ENCODE measurements around the gene MAP2K2.
"Not testable (repeated sequence)": the region's sequence is repeated elsewhere in the genome, so short reads cannot be mapped to it uniquely, and the experiment has no call there.

MAP2K2 gene
- total RNA-seq, result 79.3 to 125 (median 84.8) reads per million in 9 experiments

- peak within 1 kb of the TSS; percentile 84 to 93 for H3K4me3 Mint-ChIP-seq
Observed at GRCh38 chr19:4123615-4124568, at the start of gene MAP2K2. TSS of gene MAP2K2 (minus strand) at chr19:4124122. CDS start at chr19:4123875, 247 bp downstream.

GRCh38 chr19:4172861-4173473 lies 49.0 kb upstream of the MAP2K2 start:
- Mint-ChIP-seq H3K27me3 (peaks cover 27 to 37% of the 10 kb centered on the region in 2 donors), H3K27ac (no peak overlapping the region), H3K36me3 (ENCODE audit: insufficient read depth) (peaks cover 11% of the 10 kb centered on the region), H3K9me3 (no peaks in the 10 kb centered on the region), H3K4me1 (ENCODE audit: low read depth in 2 of 2) (peaks cover 1 to 5% of the 10 kb centered on the region in 2 donors), H3K4me3 (no peak overlapping the region)
- peak; percentile 85 for ATAC-seq (replicated peaks)
- DNase-seq, result peak; percentile 66 to 72 (median 68)

More at GRCh38 chr19:4123615-4124568, at the start of gene MAP2K2:
- peaks cover 27% of the 10 kb centered on the region for H3K36me3 Mint-ChIP-seq (ENCODE audit: insufficient read depth)
- H3K27ac Mint-ChIP-seq, result peak within 1 kb of the TSS; percentile 94 to 98
- H3K27me3 Mint-ChIP-seq, result no peaks in the 10 kb centered on the region
- DNase-seq (peak; percentile 95 to 96 (median 95)), ATAC-seq (replicated peaks) (peak; percentile 95)
- peaks cover 18 to 24% of the 10 kb centered on the region in 2 donors for H3K4me1 Mint-ChIP-seq (ENCODE audit: low read depth in 2 of 2)
- H3K9me3 Mint-ChIP-seq, result no peaks in the 10 kb centered on the region

- ATAC-seq (replicated peaks) (no peak), DNase-seq (no peak)
- peaks cover 9% of the 10 kb centered on the region for H3K36me3 Mint-ChIP-seq (ENCODE audit: insufficient read depth)
- H3K4me3 Mint-ChIP-seq, result no peak overlapping the region
- H3K27ac Mint-ChIP-seq, result no peak overlapping the region
- H3K9me3 Mint-ChIP-seq, result no peaks in the 10 kb centered on the region
- H3K4me1 Mint-ChIP-seq (ENCODE audit: low read depth in 2 of 2), result peaks cover 1 to 5% of the 10 kb centered on the region in 2 donors
- peaks cover 38 to 42% of the 10 kb centered on the region in 2 donors for H3K27me3 Mint-ChIP-seq
Observed at GRCh38 chr19:4171676-4172075, 47.8 kb upstream of the MAP2K2 start.

GRCh38 chr19:4164262-4164661 lies 40.3 kb upstream of the MAP2K2 start:
- ATAC-seq (replicated peaks) (no peak), DNase-seq (no peak)
- Mint-ChIP-seq H3K27me3 (peaks cover 14 to 19% of the 10 kb centered on the region in 2 donors), H3K9me3 (no peaks in the 10 kb centered on the region), H3K4me3 (no peak overlapping the region), H3K36me3 (ENCODE audit: insufficient read depth) (peaks cover 3% of the 10 kb centered on the region), H3K27ac (no peak overlapping the region), H3K4me1 (ENCODE audit: low read depth in 2 of 2) (no peaks in the 10 kb centered on the region)

GRCh38 chr19:4161415-4162077 lies 37.6 kb upstream of the MAP2K2 start:
- no peak overlapping the region for H3K27ac Mint-ChIP-seq
- H3K36me3 Mint-ChIP-seq (ENCODE audit: insufficient read depth), result no peaks in the 10 kb centered on the region
- DNase-seq (no peak), ATAC-seq (replicated peaks) (no peak)
- no peak overlapping the region for H3K4me3 Mint-ChIP-seq
- H3K9me3 Mint-ChIP-seq, result no peaks in the 10 kb centered on the region
- H3K27me3 Mint-ChIP-seq, result no peaks in the 10 kb centered on the region
- H3K4me1 Mint-ChIP-seq (ENCODE audit: low read depth in 2 of 2), result no peaks in the 10 kb centered on the region

GRCh38 chr19:4157971-4158370 lies 34.0 kb upstream of the MAP2K2 start:
- ATAC-seq (replicated peaks); DNase-seq; H3K36me3 Mint-ChIP-seq (ENCODE audit: insufficient read depth); H3K27me3 Mint-ChIP-seq; H3K27ac Mint-ChIP-seq; H3K9me3 Mint-ChIP-seq; H3K4me3 Mint-ChIP-seq; H3K4me1 Mint-ChIP-seq (ENCODE audit: low read depth in 2 of 2): not testable (repeated sequence)

GRCh38 chr19:4157164-4157563 lies 33.2 kb upstream of the MAP2K2 start:
- Mint-ChIP-seq H3K27ac (peak overlapping the region in 1 of 2 donors; percentile 54), H3K36me3 (ENCODE audit: insufficient read depth) (no peaks in the 10 kb centered on the region), H3K4me1 (ENCODE audit: low read depth in 2 of 2) (peaks cover 0 to 8% of the 10 kb centered on the region in 2 donors), H3K27me3 (no peaks in the 10 kb centered on the region), H3K4me3 (no peak overlapping the region), H3K9me3 (no peaks in the 10 kb centered on the region)
- DNase-seq, result no peak
- ATAC-seq (replicated peaks), result no peak

- peaks cover 5 to 7% of the 10 kb centered on the region in 2 donors for H3K27me3 Mint-ChIP-seq
- H3K27ac Mint-ChIP-seq, result no peak overlapping the region
- no peaks in the 10 kb centered on the region for H3K36me3 Mint-ChIP-seq (ENCODE audit: insufficient read depth)
- no peak for DNase-seq
- H3K4me1 Mint-ChIP-seq (ENCODE audit: low read depth in 2 of 2), result peaks cover 0 to 8% of the 10 kb centered on the region in 2 donors
- H3K9me3 Mint-ChIP-seq, result no peaks in the 10 kb centered on the region
- H3K4me3 Mint-ChIP-seq, result no peak overlapping the region
- no peak for ATAC-seq (replicated peaks)
Observed at GRCh38 chr19:4154571-4155312, 30.8 kb upstream of the MAP2K2 start.

GRCh38 chr19:4152241-4152998 lies 28.5 kb upstream of the MAP2K2 start:
- Mint-ChIP-seq H3K9me3 (no peaks in the 10 kb centered on the region), H3K27me3 (peaks cover 10 to 14% of the 10 kb centered on the region in 2 donors), H3K36me3 (ENCODE audit: insufficient read depth) (no peaks in the 10 kb centered on the region), H3K4me1 (ENCODE audit: low read depth in 2 of 2) (peaks cover 0 to 8% of the 10 kb centered on the region in 2 donors), H3K4me3 (no peak overlapping the region), H3K27ac (peak overlapping the region in 1 of 2 donors; percentile 82)
- DNase-seq, result no peak
- no peak for ATAC-seq (replicated peaks)

- Mint-ChIP-seq H3K9me3 (no peaks in the 10 kb centered on the region), H3K4me3 (no peak overlapping the region), H3K4me1 (ENCODE audit: low read depth in 2 of 2) (peaks cover 0 to 8% of the 10 kb centered on the region in 2 donors), H3K27ac (no peak overlapping the region), H3K36me3 (ENCODE audit: insufficient read depth) (no peaks in the 10 kb centered on the region), H3K27me3 (peaks cover 10 to 14% of the 10 kb centered on the region in 2 donors)
- DNase-seq, result no peak
- no peak for ATAC-seq (replicated peaks)
Observed at GRCh38 chr19:4151623-4152022, 27.7 kb upstream of the MAP2K2 start.

- H3K4me3 Mint-ChIP-seq, result no peak overlapping the region
- no peaks in the 10 kb centered on the region for H3K9me3 Mint-ChIP-seq
- H3K27ac Mint-ChIP-seq, result no peak overlapping the region
- peaks cover 19 to 27% of the 10 kb centered on the region in 2 donors for H3K27me3 Mint-ChIP-seq
- H3K4me1 Mint-ChIP-seq (ENCODE audit: low read depth in 2 of 2), result peaks cover 0 to 8% of the 10 kb centered on the region in 2 donors
- DNase-seq (no peak), ATAC-seq (replicated peaks) (no peak)
- H3K36me3 Mint-ChIP-seq (ENCODE audit: insufficient read depth), result no peaks in the 10 kb centered on the region
Observed at GRCh38 chr19:4149518-4150288, 25.8 kb upstream of the MAP2K2 start.
